CD4-positive, alpha-beta T cell (primary cell): Measurements from ENCODE around the gene FSCN2. TPM values are rescaled to one million over a fixed set of nuclear protein-coding genes. Genes with fewer than 3 reads are reported as not detected.

ENCODE experiments used
- ATAC-seq: fragments of 200-7000 bp; cut with Tn5 transposase; one replicate; pipeline ENCODE4 v1.10.0; 2022; ENCODE audit warnings: mild to moderate bottlenecking; ENCODE audit not compliant: poor library complexity
- CTCF ChIA-PET: fragments of 350-600 bp; sonication (Branson Sonifier 250); formaldehyde crosslinking; loops from one replicate; lab custom pipeline; 2021; ENCODE audit warnings: antibody characterized with exemption, inconsistent platforms; lab: Charles Lee
- POLR2A ChIA-PET: fragments of 350-600 bp; sonication (Branson Sonifier 250); formaldehyde crosslinking; loops from one replicate; lab custom pipeline; 2021; ENCODE audit warnings: antibody characterized with exemption, inconsistent platforms; lab: Charles Lee
- DNase-seq, 14 experiments: peaks; one replicate each; pipeline ENCODE4 v3.0.0-alpha.2; 2013 to 2020; ENCODE audit warnings: mixed read lengths in 2 of 14
- H3K27ac ChIP-seq, 2 donors: one replicate each; pipeline versions ENCODE4 v1.5.1 to v1.7.0; 2013; ENCODE audit warnings: low read length in 2 of 2, low read depth in 1 of 2, mild to moderate bottlenecking in 1 of 2
- H3K27me3 ChIP-seq, 2 experiments: 1 replicate in 1 of 2; 2 replicates in 1 of 2; pipeline versions ENCODE4 v1.6.1 to v1.7.0; 2013; ENCODE audit warnings: low read length in 2 of 2, control low read depth in 1 of 2, mild to moderate bottlenecking in 1 of 2, moderate library complexity in 1 of 2; ENCODE audit not compliant: insufficient read depth in 2 of 2, control insufficient read depth in 1 of 2
- H3K36me3 ChIP-seq: one replicate; pipeline ENCODE4 v1.6.1; 2013; ENCODE audit warnings: low read length, control low read depth; ENCODE audit not compliant: insufficient read depth
- H3K4me1 ChIP-seq: one replicate; pipeline ENCODE4 v1.6.1; 2013; ENCODE audit warnings: low read length, control low read depth; ENCODE audit not compliant: insufficient read depth
- H3K4me3 ChIP-seq: one replicate; pipeline ENCODE4 v1.5.1; 2013; ENCODE audit warnings: mild to moderate bottlenecking, low read length, moderate library complexity
- H3K9me3 ChIP-seq, 2 experiments: 1 replicate in 1 of 2; 2 replicates in 1 of 2; pipeline versions ENCODE4 v1.6.1 to v1.7.0; 2013; ENCODE audit warnings: low read length in 2 of 2, mild to moderate bottlenecking in 2 of 2, control low read depth in 1 of 2, moderate library complexity in 1 of 2; ENCODE audit not compliant: control insufficient read depth in 1 of 2, insufficient read depth in 1 of 2
- H3K27ac Mint-ChIP-seq: one replicate; pipeline ENCODE4 v1.8.0; 2020; ENCODE audit warnings: mixed read lengths
- H3K27me3 Mint-ChIP-seq: one replicate; pipeline ENCODE4 v1.8.0; 2021; ENCODE audit warnings: mixed read lengths
- H3K36me3 Mint-ChIP-seq: one replicate; pipeline ENCODE4 v1.8.0; 2021; ENCODE audit warnings: low read depth, mixed read lengths
- H3K4me1 Mint-ChIP-seq: one replicate; pipeline ENCODE4 v1.8.0; 2021; ENCODE audit warnings: low read depth, mixed read lengths
- H3K4me3 Mint-ChIP-seq: one replicate; pipeline ENCODE4 v1.8.0; 2020; ENCODE audit warnings: mild to moderate bottlenecking, mixed read lengths
- H3K9me3 Mint-ChIP-seq: one replicate; pipeline ENCODE4 v1.8.0; 2020; ENCODE audit warnings: mixed read lengths
- CTCF ChIP-seq: fragments of 200-600 bp; IDR thresholded peaks from one replicate; pipeline ENCODE4 v1.8.0; 2022; ENCODE audit warnings: antibody characterized with exemption, mild to moderate bottlenecking
- intact Hi-C, 2 experiments: fragments of 100-400 bp; cut with DNase I in 1 of 2; cut with micrococcal nuclease in 1 of 2; formaldehyde crosslinking; loops; one replicate each; pipeline versions ENCODE4 v1.15.1 to v1.9.0; 2023 to 2025; cut with DNase I, micrococcal nuclease
- total RNA-seq, 174 experiments: library from RNA in 2 of 174; stranded (reverse) in 2 of 174; gene quantifications; one replicate each; pipeline ENCODE4 v1.2.3 and lab custom pipeline; 2021 to 2026

FSCN2 gene
- total RNA-seq, 2 experiments from 2014 or later, result 1.0 to 1.1 TPM

GRCh38 chr17:81556863-81557262, 28.7 kb downstream of the FSCN2 start:
- intact Hi-C loops, result no loop called here

GRCh38 chr17:81557276-81558114, 29.3 kb downstream of the FSCN2 start:
- POLR2A ChIA-PET, result interaction anchor here (0.8 kb wide), 1 partner anchor 29 kb away, joined by 3 read pairs; no protein-coding TSS in a partner anchor
- DNase-seq, result no peak
- intact Hi-C loops, result no loop called here
- H3K27ac ChIP-seq, result no peak overlapping the region
- peaks cover 38% of the 10 kb centered on the region for H3K36me3 ChIP-seq
- H3K4me1 ChIP-seq, result peaks cover 20% of the 10 kb centered on the region
- TF ChIP-seq CTCF, result no peak
- Mint-ChIP-seq H3K27ac (no peak overlapping the region), H3K4me1 (peaks cover 18% of the 10 kb centered on the region), H3K9me3 (no peaks in the 10 kb centered on the region), H3K27me3 (no peaks in the 10 kb centered on the region), H3K36me3 (peaks cover 39% of the 10 kb centered on the region), H3K4me3 (no peak overlapping the region)
- H3K9me3 ChIP-seq, result no peaks in the 10 kb centered on the region
- CTCF ChIA-PET, result no interaction called here
- ATAC-seq, result no peak
- no peak overlapping the region for H3K4me3 ChIP-seq
- H3K27me3 ChIP-seq, result no peaks in the 10 kb centered on the region

More at GRCh38 chr17:81556863-81557262, 28.7 kb downstream of the FSCN2 start:
- H3K36me3 Mint-ChIP-seq, result peaks cover 36% of the 10 kb centered on the region
- no peak overlapping the region for H3K27ac ChIP-seq
- no peaks in the 10 kb centered on the region for H3K27me3 ChIP-seq
- H3K36me3 ChIP-seq, result peaks cover 35% of the 10 kb centered on the region
- TF ChIP-seq CTCF, result no peak
- no peaks in the 10 kb centered on the region for H3K9me3 Mint-ChIP-seq
- H3K9me3 ChIP-seq, result no peaks in the 10 kb centered on the region
- H3K4me3 Mint-ChIP-seq, result no peak overlapping the region
- H3K4me1 Mint-ChIP-seq, result peaks cover 18% of the 10 kb centered on the region
- POLR2A ChIA-PET, result no interaction called here
- H3K27ac Mint-ChIP-seq, result no peak overlapping the region
- H3K4me1 ChIP-seq, result peaks cover 20% of the 10 kb centered on the region
- ATAC-seq (no peak), DNase-seq (no peak)
- CTCF ChIA-PET, result no interaction called here
- no peaks in the 10 kb centered on the region for H3K27me3 Mint-ChIP-seq
- no peak overlapping the region for H3K4me3 ChIP-seq

GRCh38 chr17:81558115-81558468, 29.9 kb downstream of the FSCN2 start:
- H3K4me1 ChIP-seq, result peaks cover 15% of the 10 kb centered on the region
- no peak overlapping the region for H3K4me3 Mint-ChIP-seq
- ATAC-seq, result no peak
- H3K36me3 Mint-ChIP-seq, result peaks cover 38% of the 10 kb centered on the region
- ChIA-PET POLR2A (no interaction called here), CTCF (no interaction called here)
- intact Hi-C loops, result no loop called here
- H3K36me3 ChIP-seq, result peaks cover 41% of the 10 kb centered on the region
- no peak for TF ChIP-seq CTCF
- H3K27ac Mint-ChIP-seq, result no peak overlapping the region
- no peaks in the 10 kb centered on the region for H3K27me3 Mint-ChIP-seq
- H3K4me1 Mint-ChIP-seq, result peaks cover 14% of the 10 kb centered on the region
- no peaks in the 10 kb centered on the region for H3K27me3 ChIP-seq
- no peaks in the 10 kb centered on the region for H3K9me3 ChIP-seq
- no peak overlapping the region for H3K4me3 ChIP-seq
- H3K27ac ChIP-seq, result no peak overlapping the region
- H3K9me3 Mint-ChIP-seq, result no peaks in the 10 kb centered on the region
- no peak for DNase-seq
